Effector CD4-positive, alpha-beta T cell (primary cell): Measurements from ENCODE around the gene CERS3.

ENCODE experiments used
- DNase-seq: peaks from one replicate; pipeline ENCODE4 v3.0.0-alpha.2; 2020

CERS3 gene

DNA sequence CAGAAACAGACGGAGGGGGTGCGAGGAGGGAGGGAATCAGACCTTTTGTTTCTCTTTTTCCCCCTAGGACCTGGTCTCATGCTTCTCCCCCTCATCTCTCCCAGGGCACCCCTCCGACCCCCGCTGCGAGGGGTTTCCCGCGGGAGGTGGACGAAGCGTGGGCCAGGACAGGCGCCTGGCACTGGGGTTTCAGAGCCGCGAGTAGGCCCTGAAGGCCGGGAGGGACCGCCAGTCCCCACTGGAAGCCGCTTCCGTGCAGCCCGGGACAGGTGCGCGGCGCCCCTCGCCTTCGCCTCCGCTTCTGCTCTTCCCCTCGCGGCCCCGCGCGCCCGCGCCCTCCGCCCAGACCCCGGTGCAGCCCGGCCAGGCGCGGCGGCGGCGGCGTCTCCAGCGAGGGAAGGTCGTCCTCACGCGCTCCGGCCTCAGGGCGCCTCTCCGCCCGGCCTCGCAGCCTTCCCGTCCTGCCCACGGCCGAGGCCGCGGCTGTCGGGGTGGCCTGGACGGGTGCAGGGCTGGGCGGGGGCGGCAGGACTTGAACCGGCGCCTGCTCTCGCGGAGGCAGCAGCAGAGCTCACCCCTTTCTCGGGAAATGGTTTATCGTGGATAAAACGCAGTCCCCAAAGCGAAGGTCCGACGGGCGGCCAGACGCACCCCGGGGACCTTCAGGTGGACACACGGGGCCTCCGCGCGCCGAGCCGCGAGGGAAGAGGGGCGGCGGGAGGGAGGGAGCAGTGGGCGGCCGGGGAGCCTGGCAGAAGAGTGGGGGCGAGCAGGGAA lies 155.4 kb downstream of the CERS3 start:
- no peak for DNase-seq

DNA sequence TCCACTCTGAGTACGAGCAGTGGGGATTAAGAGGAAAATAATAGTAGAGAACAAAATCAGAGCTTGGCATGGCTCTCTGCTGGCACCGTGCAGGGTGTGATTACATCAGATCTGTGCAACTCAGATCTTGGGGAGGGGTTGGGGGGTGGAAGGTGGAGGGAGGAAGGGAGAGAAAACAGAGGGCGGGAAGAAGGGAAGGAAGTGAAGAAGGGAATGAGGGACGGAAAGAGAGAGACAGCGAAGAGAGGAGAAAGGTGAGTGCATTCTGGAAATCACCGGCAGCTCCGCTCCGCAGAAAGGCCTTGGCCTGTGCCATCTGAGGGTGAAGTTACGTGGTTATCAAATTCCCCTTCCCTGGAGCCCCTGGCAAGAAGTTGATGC lies 156.0 kb downstream of the CERS3 start:
- DNase-seq: no peak

DNA sequence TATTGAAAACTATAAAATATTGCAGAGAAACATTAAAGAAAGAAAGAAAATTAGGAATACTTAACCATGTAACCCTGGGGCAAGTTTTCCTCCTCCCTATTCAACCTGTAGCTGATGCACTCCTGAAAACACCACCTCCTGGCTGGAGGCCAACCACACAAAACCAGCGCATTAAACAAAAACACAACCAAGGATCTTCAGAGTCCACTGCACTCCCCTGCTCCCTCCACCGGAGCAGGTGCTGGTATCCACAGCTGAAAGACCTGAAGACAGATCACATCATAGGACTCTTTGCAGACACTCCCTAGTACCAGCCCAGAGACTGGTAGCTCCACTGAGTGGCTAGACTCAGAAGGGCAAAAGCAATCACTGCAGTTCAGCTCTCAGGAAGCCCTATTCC lies 173.4 kb downstream of the CERS3 start:
- DNase-seq: no peak

DNA sequence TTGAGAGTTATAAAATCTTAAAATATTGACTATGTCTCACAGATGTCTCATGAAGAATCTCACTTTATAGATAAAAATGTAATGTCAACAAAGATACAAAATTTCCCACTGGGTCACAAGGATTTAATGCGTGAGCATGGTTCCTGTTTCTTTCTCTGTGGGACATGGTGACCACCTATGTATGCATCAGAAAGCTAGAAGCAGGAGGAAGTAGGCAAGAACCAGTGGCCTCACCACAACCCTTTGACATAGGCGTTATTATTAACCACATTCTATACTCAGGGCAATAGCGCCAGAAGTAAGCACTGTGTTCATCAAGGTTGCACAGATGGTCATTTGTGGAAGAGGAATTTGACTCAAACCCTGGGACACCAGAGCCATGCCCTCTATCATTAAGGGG lies 175.3 kb downstream of the CERS3 start:
- DNase-seq: no peak

DNA sequence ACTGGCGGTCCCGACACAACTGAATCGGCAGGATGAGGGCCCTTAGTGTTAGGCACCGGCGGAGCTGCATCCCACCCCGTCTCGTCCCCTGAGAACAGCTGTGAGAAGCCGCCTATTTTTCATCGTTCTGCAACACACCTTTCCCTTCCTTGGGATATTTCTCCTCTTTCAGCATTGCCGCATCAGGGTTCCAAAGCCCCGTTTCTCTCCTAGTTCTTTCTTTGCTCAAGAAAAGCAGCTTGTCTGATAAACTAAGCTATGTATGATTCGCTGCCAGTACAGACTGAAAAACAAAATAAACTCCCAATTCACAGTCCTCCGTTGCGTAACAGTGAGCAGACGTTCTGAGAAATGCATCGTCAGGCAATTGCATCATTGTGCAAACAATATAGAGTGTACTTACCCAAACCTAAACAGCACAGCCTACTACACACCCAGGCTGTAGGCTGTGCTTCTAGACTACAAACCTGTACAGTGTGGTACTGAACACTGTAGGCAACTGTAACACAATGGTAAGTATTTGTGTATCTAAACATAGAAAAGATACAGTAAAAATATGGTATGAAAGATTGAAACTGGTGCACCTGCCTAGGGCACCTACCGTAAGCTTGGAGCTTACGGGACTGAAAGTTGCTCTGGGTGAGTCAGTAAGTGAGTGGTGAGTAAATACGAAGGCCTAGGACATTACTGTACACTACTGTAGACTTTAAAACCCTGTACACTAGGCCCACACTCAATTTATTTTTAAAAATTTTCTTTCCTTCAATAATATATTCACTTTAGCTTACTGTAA lies 178.1 kb downstream of the CERS3 start:
- no peak for DNase-seq
